Retinal pigment epithelial cell (primary cell): Measurements from ENCODE around the gene PPIP5K2.

ENCODE experiments used
- DNase-seq: peaks from one replicate; pipeline ENCODE4 v3.0.0-alpha.2; 2010; ENCODE audit warnings: low read depth
- H3K4me3 ChIP-seq: 2 replicates; pipeline ENCODE4 v1.5.1; 2011; ENCODE audit warnings: mild to moderate bottlenecking, low read length, control low read depth, moderate library complexity
- TF ChIP-seq, protein P1 (sequence below): conservative IDR thresholded peaks from 2 replicates; pipeline ENCODE4 v1.5.1; 2011; ENCODE audit warnings: low read depth, low read length, control low read depth, inconsistent platforms

The PPIP5K2 gene

DNA sequence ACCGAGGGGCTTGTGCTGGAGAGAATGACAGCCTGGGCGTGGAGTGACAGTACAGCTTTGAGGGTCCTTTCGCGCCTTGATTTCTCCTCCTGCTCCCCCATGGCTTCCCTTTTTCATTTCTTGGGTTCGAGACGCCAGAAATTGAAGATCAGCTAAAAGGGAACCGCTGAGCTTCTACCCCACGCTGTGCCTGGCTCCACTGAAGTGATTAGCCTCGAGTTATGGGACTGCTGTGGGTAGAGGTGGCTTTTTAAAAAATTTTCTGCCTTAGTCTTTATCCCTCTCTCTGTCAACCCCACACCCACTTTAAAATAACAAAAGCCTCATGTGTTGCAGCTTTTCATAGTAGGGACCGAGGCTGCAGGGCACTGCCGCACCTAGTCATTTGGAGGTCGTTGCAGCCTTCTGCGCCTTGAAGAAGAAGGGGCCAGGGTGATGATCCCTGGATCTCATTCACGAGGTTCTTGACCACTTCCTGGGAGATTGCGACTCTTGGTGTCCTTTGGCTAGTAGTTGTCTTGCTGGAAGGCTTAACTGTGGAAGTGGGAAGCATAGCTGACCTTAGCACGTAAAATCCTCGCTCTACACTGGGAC is 603 bp downstream of the PPIP5K2 start:
- DNase-seq = no peak
- H3K4me3 ChIP-seq = peak overlapping the region; percentile 97
- TF ChIP-seq, protein P1, sequence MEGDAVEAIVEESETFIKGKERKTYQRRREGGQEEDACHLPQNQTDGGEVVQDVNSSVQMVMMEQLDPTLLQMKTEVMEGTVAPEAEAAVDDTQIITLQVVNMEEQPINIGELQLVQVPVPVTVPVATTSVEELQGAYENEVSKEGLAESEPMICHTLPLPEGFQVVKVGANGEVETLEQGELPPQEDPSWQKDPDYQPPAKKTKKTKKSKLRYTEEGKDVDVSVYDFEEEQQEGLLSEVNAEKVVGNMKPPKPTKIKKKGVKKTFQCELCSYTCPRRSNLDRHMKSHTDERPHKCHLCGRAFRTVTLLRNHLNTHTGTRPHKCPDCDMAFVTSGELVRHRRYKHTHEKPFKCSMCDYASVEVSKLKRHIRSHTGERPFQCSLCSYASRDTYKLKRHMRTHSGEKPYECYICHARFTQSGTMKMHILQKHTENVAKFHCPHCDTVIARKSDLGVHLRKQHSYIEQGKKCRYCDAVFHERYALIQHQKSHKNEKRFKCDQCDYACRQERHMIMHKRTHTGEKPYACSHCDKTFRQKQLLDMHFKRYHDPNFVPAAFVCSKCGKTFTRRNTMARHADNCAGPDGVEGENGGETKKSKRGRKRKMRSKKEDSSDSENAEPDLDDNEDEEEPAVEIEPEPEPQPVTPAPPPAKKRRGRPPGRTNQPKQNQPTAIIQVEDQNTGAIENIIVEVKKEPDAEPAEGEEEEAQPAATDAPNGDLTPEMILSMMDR = no peak

DNA sequence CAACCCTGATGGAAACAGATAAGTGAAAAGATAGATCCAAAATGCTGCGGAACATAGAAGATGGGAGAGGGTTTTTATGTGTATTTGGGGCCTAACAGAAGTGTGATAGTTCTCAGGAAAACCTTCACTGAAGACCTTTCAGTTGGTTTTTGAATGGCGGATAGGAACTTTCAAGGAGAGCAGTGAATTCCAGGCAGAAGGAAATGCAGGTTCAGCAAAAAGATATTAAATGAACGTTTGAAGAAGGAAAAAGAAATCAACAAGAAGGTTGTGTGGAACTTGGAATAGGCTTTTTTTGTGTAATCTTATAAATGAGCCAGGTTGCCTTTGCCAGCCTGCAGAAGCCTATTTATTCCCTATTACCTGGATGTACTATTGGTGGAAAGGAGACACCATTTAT is 2.1 kb downstream of the PPIP5K2 start:
- TF ChIP-seq, protein P1 = no peak
- H3K4me3 ChIP-seq = no peak overlapping the region
- no peak for DNase-seq

DNA sequence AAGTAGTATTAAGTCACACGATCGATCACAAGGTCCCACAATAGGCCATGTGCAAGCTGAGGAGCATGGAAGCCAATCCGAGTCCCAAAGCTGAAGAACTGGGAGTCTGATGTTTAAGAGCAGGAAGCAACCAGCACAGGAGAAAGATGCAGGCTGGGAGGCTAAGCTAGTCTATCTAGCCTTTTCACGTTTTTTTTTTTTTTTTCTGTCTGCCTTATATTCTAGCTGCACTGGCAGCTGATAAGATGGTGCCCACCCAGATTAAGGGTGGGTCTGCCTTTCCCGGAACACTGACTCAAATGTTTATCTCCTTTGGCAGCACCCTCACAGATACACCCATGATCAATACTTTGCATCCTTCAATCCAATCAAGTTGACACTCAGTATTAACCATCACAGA is 6.5 kb downstream of the PPIP5K2 start:
- DNase-seq = no peak
- TF ChIP-seq, protein P1 = no peak
- no peak overlapping the region for H3K4me3 ChIP-seq

DNA sequence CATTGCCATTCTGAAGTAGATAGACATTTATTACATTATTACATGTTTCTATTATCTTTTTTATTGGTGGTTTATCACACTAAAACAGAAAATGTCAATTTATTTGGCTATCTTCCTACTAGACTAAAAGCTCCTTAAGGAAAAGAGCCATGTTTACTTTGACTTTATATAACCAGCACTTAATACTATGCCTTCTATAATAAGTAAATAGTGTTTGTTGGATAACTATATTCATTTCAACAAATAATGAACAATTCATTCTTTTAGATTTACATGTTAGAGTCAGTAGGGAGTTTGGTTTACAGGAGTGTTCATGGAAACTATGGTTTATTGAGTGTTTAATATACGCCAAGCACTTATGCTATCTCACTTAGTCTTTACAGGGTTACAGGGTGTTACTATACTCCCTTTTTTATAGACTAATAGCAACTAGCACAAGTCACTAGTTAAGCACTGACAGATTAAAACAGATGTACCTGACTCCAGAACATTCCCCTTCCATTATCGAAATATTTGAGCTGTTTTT is 7.3 kb downstream of the PPIP5K2 start:
- TF ChIP-seq, protein P1 = no peak
- no peak overlapping the region for H3K4me3 ChIP-seq
- DNase-seq = no peak

DNA sequence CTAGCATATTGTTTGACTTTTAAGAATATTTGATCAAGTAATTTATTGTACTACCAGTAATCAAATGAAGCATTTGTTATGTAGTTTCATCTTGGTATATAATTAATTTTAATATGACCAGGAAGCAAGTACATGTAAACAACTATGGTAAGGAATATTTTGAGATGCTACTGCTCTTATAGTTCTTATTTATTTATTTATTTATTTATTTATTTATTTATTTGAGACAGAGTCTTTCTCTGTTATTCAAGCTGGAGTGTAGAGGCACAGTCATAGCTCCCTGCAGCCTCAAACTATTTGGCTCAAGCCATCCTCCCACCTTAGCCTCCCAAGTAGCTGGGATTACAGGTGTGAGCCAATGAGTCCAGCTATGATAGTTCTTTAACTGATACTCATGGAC is 8.1 kb downstream of the PPIP5K2 start:
- H3K4me3 ChIP-seq = no peak overlapping the region
- DNase-seq = no peak
- TF ChIP-seq, protein P1 = no peak

DNA sequence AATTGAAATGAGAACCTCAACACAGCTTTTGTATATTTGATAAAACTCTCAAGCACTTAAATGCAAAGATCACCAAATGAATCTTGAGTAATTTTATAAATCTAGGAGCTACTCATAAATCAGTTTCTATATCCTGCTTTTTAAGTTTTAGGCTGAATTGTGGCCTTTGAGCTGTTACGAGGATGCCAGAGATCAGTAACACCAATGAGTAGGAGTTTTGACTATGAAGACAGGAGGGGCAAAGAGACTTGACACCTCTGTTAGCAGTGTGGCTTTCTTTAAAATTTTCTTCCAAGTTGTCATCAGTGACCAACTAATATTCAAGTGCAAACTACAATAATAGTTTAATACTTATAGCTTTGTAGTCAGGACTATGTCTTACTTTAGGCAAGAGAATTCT is 12.6 kb downstream of the PPIP5K2 start:
- TF ChIP-seq, protein P1 = no peak
- DNase-seq = no peak
- no peak overlapping the region for H3K4me3 ChIP-seq

DNA sequence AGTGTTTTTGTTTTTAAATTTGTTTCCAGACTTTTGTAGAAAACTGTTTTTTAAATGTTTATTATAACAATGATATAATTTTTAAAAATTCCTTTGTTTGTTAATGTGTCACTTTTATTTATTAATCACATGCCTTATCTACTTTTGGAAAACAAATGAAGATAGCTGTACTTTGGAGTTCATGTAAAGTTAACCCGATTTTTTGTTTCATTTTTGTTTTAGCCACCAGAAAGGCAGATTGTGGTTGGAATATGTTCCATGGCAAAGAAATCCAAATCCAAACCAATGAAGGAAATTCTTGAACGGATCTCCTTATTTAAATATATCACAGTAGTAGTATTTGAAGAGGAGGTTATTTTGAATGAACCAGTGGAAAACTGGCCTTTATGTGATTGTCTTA is 13.1 kb downstream of the PPIP5K2 start:
- H3K4me3 ChIP-seq = no peak overlapping the region
- TF ChIP-seq, protein P1 = no peak
- no peak for DNase-seq
